Activated CD8-positive, alpha-beta memory T cell treated with anti-CD3 and anti-CD28 coated beads, Interleukin-2, amount 50 U/mL, for 48 hours (primary cell): Measurements from ENCODE around the gene CANT1.
A peak's percentile ranks its signal among the peaks of the same experiment; 100 is the strongest.
"Not testable (repeated sequence)": the region's sequence is repeated elsewhere in the genome, so short reads cannot be mapped to it uniquely, and the experiment has no call there.

Experiments used
- DNase-seq: peaks from one replicate; pipeline ENCODE4 v3.0.0-alpha.2; 2020

Gene CANT1

GRCh38 chr17:79043191-79043930, 33.8 kb upstream of the CANT1 start:
- DNase-seq = no peak

DNA sequence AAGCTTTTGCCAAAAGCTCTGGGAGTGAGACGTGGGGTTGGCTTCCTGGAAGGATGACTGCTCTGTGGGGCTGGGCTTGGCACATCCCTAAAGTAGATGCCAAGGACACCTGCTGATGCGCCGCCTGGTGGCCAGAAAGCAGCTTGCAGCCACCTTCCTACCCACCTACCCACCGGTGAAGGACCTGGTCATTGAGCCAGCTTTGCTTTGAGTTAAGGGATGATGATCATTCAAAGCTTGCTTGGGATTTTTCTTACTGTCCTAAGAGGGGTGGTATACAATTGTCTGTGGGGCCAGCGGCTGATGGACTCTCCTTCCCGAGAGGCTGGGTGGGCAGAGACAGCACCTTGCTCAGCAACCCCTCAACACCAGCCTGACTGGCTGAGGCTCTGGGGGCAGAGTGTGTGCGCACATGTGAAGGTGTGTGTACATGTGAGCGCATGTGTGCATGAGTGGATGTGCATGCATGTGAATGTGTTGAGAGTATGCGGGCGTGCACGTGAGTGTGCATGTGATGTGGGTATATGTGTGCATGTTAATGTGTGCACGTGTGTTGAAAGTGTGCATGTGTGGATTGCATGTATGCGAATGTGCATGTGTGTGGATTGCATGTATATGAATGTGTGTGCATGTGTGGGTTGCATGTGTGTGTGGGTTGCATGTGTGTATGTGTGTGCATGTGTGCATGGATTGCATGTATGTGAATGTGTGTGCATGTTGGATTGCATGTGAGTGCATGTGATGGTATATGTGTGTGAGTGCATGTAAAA, 33.0 kb upstream of the CANT1 start:
- DNase-seq = peak; percentile 88

GRCh38 chr17:79041723-79042420, 32.3 kb upstream of the CANT1 start:
- no peak for DNase-seq

DNA sequence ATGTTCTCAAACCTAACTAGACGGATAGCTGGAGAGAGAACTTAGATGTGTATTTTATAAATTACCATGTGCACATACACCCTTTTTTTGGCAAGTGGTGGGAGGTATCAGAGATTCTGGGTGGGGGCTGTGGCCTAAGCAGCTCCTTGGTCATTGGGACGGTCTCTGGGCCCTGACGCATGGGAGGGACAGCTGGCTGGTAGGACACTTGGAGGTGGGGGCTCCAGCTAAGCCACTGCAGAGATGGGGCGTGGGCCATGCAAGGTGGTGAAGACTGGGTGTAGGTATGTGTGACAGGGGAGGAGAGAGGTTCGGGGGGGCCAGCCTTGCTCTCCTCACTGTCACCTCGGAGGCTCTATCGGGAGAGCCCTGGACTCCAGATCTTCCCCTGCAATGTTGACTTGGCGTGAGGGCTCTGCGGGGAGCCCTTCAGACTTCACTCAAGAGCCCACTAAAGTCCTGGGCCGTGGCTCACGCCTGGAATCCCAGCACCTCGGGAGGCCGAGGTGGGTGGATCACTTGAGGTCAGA, 31.5 kb upstream of the CANT1 start:
- no peak for DNase-seq

GRCh38 chr17:79039886-79040285, 30.3 kb upstream of the CANT1 start:
- no peak for DNase-seq

GRCh38 chr17:79039171-79039570, 29.6 kb upstream of the CANT1 start:
- no peak for DNase-seq

DNA sequence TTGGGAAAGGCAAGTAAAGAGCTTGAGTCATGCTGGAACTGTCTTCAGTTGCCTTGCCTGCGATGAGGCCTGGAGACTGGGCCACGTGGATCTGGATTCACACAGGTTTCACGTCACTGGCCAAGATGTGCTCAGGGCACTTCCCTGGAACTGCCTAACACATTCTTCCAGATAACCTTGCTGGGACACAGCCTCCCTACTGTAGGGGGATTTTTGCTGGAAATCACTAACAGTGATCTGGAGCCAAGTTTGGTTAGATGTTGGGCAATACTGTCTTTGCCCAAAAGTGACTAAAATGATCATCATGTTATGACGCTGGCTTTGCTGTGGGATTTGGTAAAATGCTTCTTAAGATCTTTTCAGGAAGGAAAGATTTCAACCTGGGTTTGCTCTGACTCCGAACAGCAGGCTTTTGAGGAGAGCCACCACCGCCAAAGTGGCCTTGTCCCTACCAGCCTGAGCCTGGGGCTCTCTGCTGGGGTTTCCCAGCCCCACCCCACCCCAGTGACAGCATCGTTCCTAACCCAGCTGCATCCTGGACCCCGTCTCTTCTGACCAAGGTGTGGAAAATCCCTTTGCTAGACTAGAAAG, 29.1 kb upstream of the CANT1 start:
- DNase-seq = peak; percentile 23

GRCh38 chr17:79036596-79036995, 27.0 kb upstream of the CANT1 start:
- DNase-seq = no peak

DNA sequence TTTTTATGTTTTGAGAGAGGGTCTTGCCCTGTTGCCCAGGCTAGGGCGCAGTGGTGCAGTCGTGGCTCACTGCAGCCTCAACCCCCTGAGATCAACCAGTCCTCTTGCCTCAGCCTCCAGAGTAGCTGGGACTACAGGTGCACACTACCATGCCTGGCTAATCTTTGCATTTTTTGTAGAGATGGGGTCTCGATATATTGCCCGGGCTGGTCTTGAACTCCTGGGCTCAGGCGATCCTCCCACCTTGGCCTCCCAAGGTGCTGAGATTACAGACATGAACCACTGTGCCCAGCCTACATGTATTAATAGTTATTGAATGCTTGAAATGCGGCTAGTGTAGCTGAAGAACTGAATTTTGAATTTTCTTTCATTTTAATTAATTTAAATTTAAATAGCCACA, 26.6 kb upstream of the CANT1 start:
- no peak for DNase-seq

GRCh38 chr17:79035686-79036085, 26.1 kb upstream of the CANT1 start:
- DNase-seq = peak; percentile 12

GRCh38 chr17:79034931-79035485, 25.4 kb upstream of the CANT1 start:
- peak; percentile 33 for DNase-seq

DNA sequence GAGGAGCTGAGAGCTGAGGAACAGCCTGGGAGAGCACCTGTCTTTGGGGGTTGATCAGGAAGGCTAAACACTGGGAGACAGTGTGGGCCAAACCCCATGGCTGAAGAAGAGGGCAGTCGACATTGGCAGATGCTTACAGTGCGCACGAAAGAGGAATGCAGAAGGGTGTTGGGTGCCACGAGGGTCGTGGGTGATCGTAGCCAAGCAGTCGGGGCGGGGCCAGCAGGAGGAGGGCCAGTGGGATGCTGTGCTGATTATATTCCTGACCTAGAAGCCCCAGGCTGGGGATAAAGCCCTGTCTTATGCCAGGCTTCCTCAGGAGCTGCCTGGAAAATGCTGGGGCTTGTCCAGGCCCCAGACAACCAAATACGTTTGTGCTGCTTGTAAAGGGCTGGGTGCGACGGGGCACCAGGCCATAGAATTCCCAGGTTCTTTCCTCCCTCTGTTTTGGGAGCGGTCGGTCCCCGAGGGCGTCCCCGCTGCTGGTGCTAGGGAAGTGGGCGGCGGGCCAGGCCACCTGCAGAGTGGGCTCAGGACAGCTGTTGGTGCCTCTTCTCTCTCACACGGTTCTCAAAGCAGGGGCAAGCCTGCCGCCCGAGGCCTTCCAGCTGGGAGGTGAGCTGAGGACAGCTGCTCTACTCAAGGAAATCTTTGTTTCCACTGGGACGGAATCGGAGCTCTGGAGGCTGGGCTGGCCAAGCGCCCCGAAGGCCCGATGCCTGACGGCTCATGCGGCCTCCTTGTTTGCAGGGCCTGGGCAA, 24.4 kb upstream of the CANT1 start:
- DNase-seq = peak; percentile 40

GRCh38 chr17:79033046-79033616, 23.6 kb upstream of the CANT1 start:
- peak; percentile 26 for DNase-seq

DNA sequence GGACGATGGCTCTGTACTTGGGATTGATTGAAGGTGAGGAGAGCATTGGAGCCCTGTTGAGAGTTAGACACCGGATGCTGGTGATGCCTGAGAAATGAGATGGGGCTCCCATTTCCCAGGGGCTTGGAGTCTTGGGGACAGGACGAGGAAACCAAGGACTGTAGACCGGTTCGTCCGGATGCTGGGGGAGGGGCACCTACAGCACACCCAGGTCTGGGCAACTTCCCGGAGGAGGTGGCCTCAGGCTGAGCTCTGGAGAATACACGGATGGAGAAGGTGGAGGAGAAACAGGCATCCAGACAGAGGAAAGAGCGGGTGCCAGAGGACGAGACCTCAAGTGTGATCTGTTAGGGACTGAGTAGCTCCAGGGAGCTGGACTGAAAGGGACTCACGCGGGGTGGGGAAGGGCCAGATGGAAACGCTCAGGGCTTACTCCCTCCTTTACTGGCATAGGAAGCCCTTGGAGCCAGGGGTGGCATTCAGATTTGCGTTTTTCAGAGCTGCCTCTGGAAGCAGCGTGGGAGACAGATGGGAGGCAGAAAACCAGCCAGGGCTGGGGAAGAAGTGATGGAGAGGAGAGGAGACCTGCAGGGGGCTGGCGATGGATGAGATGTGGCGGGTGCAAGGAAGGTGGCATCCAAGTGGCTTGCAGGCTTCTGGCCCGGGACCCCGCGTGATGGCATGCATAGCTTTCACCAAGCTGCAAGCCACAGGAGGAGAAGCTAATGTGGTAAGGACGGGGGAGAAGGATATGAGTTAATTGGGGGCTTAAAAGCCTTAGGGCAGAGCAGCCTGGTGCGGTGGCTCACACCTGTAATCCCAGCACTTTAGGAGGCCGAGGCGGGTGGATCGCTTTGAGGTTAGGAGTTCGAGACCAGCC, 22.7 kb upstream of the CANT1 start:
- DNase-seq = peak; percentile 26

- DNase-seq = not testable (repeated sequence)
These were observed 21.1 kb upstream of the CANT1 start for GRCh38 chr17:79030636-79031035.

- DNase-seq = peak; percentile 34
These were observed 19.9 kb upstream of the CANT1 start for GRCh38 chr17:79029327-79030009.

DNA sequence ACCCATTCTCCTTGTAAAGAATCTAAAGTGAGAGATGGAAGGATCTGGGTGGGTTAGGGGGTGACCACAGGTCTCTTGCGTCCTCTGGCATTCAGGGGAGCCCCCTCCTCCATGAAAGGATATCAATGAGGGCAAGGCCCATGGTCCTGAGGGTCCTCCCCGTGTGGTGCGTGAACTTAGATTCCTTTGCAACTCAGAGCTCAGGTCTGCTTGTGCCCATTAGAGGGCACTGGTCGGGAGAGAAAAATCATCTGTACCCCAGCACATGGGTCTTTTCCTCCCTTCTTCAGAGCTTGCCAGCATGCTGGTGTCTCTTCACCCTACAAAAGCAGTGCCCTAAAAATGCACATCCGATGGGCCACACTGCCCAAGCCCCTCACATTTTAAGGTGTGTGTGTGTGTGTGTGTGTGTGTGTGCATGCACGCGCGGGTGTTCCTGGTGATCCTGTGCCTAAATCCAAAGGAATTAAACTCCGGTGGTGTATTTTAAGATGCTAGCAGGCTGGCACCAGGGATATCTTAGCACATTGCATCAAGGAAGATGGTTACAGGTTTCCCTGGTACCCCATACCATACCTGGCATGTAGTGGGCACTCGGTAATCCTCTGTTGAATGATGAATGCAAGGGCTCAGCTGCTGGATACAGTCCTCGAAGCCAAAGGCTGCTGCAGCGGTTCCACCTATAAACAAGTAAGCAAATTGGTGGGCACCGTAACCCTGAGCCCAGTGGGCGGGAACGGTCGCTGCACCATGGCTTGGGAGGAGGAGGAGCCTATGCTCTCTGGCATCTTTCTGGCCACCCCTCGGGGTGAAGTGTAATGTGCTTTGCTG, 19.1 kb upstream of the CANT1 start:
- DNase-seq = peak; percentile 46

- DNase-seq = peak; percentile 40
These were observed 18.4 kb upstream of the CANT1 start for GRCh38 chr17:79027925-79028491.
